GM23338 (cell line): ENCODE measurements around the gene ADGRD1. TPM values are rescaled to one million over a fixed set of nuclear protein-coding genes. Genes with fewer than 3 reads are reported as not detected.

ENCODE experiments used
- ATAC-seq: fragments of 200-7000 bp; cut with Tn5 transposase; 3 replicates; pipeline ENCODE4 v1.9.1; 2020
- DNase-seq: peaks from one replicate; pipeline ENCODE4 v3.0.0-alpha.2; 2015; ENCODE audit warnings: low spot score
- H2AFZ ChIP-seq: fragments of 200-600 bp; sonication (generic); 2 replicates; pipeline ENCODE4 v1.8.0; 2016; ENCODE audit warnings: antibody characterized with exemption, mild to moderate bottlenecking, moderate library complexity
- H3F3A ChIP-seq: fragments of 200-600 bp; sonication (generic); replicated peaks from 2 replicates; pipeline ENCODE4 v1.8.0; 2017; ENCODE audit warnings: antibody characterized with exemption, mixed run types, low read depth
- H3K27ac ChIP-seq: fragments of 200-600 bp; sonication (generic); 2 replicates; pipeline ENCODE4 v1.6.1; 2016; ENCODE audit warnings: low read depth
- H3K27me3 ChIP-seq: fragments of 200-600 bp; sonication (generic); 2 replicates; pipeline ENCODE4 v1.8.0; 2016; ENCODE audit warnings: mild to moderate bottlenecking, mixed run types, moderate library complexity; ENCODE audit not compliant: insufficient read depth
- H3K36me3 ChIP-seq: fragments of 200-600 bp; sonication (generic); 2 replicates; pipeline ENCODE4 v1.8.0; 2016; ENCODE audit warnings: mild to moderate bottlenecking; ENCODE audit not compliant: insufficient read depth
- H3K4me1 ChIP-seq: fragments of 200-600 bp; sonication (generic); 2 replicates; pipeline ENCODE4 v1.8.0; 2016; ENCODE audit warnings: mild to moderate bottlenecking, moderate library complexity; ENCODE audit not compliant: insufficient read depth
- H3K4me2 ChIP-seq: fragments of 200-600 bp; sonication (generic); 2 replicates; pipeline ENCODE4 v1.7.1; 2017; ENCODE audit warnings: mixed run types
- H3K4me3 ChIP-seq: fragments of 200-600 bp; sonication (generic); 2 replicates; pipeline ENCODE4 v1.6.1; 2016; ENCODE audit warnings: mixed run types
- H3K79me2 ChIP-seq: fragments of 200-600 bp; sonication (generic); replicated peaks from 2 replicates; pipeline ENCODE4 v1.8.0; 2017; ENCODE audit warnings: mild to moderate bottlenecking; ENCODE audit not compliant: insufficient read depth
- H3K9me2 ChIP-seq: fragments of 200-600 bp; sonication (generic); 2 replicates; pipeline ENCODE4 v1.8.0; 2017; ENCODE audit not compliant: insufficient read depth
- H4K20me1 ChIP-seq: fragments of 200-600 bp; sonication (generic); replicated peaks from 2 replicates; pipeline ENCODE4 v1.8.0; 2017; ENCODE audit warnings: mild to moderate bottlenecking; ENCODE audit not compliant: insufficient read depth
- H3K27ac Mint-ChIP-seq: 2 replicates; pipeline ENCODE4 v1.8.0; 2020; ENCODE audit warnings: inconsistent platforms, mild to moderate bottlenecking, moderate library complexity, mixed read lengths
- H3K27me3 Mint-ChIP-seq: 3 replicates; pipeline ENCODE4 v1.8.0; 2022; ENCODE audit warnings: low read depth, mild to moderate bottlenecking, moderate library complexity, mixed read lengths, inconsistent platforms; ENCODE audit not compliant: insufficient read depth, poor library complexity
- H3K36me3 Mint-ChIP-seq: 3 replicates; pipeline ENCODE4 v1.8.0; 2021; ENCODE audit warnings: low read depth, mild to moderate bottlenecking, inconsistent platforms, moderate library complexity, mixed read lengths
- H3K4me1 Mint-ChIP-seq: 3 replicates; pipeline ENCODE4 v1.8.0; 2020; ENCODE audit warnings: mild to moderate bottlenecking, inconsistent platforms, mixed read lengths
- H3K4me3 Mint-ChIP-seq: 3 replicates; pipeline ENCODE4 v1.8.0; 2021; ENCODE audit warnings: moderate library complexity, mild to moderate bottlenecking, inconsistent platforms, mixed read lengths
- H3K9me3 Mint-ChIP-seq: 3 replicates; pipeline ENCODE4 v1.8.0; 2020; ENCODE audit warnings: moderate library complexity, mild to moderate bottlenecking, inconsistent platforms, mixed read lengths
- EZH2 ChIP-seq: fragments of 200-600 bp; sonication (generic); IDR thresholded peaks from one replicate; pipeline ENCODE4 v1.8.0; 2017; ENCODE audit warnings: antibody characterized with exemption, mild to moderate bottlenecking, low read depth; ENCODE audit not compliant: unreplicated experiment
- ZNF114 ChIP-seq: fragments of 250-450 bp; sonication (Bioruptor Pico); IDR thresholded peaks from 2 replicates; pipeline ENCODE4 v1.5.0; 2020; ENCODE audit warnings: mild to moderate bottlenecking, moderate library complexity
- ZNF331 ChIP-seq: fragments of 250-450 bp; sonication (Bioruptor Pico); IDR thresholded peaks from 2 replicates; pipeline ENCODE4 v1.5.0; 2020; ENCODE audit warnings: low read depth, mild to moderate bottlenecking, moderate library complexity
- polyA plus RNA-seq: library from polyadenylated mRNA; unstranded; fragments of >200 nt; fragmentation: Nextera tagmentation; extraction: Ambion mirVana; gene quantifications from 2 replicates; pipeline ENCODE4 v1.2.1, GENCODE V29; 2016
- total RNA-seq: library from RNA; depleted of rRNA; stranded (reverse); fragments of >200 nt; shearing (Covaris generic); gene quantifications from 2 replicates; pipeline ENCODE4 v1.2.3, GENCODE V29; 2014
- TF ChIP-seq, protein P1 (sequence below): fragments of 250-450 bp; sonication (Bioruptor Pico); IDR thresholded peaks from 2 replicates; pipeline ENCODE4 v1.5.0; 2020; ENCODE audit warnings: mild to moderate bottlenecking, moderate library complexity
- TF ChIP-seq, protein P2 (sequence below): IDR thresholded peaks from one replicate; pipeline ENCODE4 v1.6.1; 2018; ENCODE audit warnings: antibody characterized with exemption; ENCODE audit not compliant: unreplicated experiment
- TF ChIP-seq, protein P3 (sequence below): IDR thresholded peaks from 2 replicates; pipeline ENCODE4 v1.6.1; 2016; ENCODE audit warnings: antibody characterized with exemption

ADGRD1 gene
- total and polyA plus RNA-seq, 2 experiments from 2014 or later = 1.4 TPM; not detected in 1

DNA sequence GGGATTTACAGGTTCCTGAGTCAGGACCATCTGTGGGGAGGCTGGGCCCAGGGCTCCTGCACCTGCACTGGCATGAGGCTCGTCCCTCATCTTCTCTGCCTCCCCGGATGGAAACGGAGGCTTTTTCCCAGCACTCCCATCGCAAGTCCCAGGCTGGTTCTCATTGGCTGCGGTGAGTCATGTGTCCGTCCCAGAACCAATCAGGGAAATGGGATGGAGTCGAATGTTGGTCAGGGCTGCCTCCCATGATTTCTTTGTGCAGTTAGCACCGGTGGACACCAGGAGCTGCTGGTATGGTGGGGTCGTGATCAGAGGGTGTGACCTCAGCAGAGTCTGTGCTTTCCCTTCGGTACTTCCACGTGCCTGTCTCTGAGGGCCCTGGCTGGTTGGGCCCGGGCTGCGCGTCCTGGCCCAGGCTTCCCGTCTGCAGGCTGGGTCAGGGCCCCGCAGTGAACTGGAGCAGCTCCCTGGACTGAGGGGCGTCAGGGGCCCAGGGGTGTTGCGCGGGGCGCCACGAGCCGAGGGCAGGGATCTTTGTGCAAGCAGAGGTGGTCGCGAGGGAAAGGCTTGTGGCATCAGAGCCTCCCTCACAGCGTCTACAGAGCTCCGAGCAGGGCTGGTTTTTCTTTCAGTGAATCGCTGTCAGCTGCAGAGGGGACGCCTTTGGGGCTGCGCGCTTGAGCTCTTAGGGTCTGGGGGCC, 168.1 kb downstream of the ADGRD1 start (continued):
- TF ChIP-seq, protein P1, sequence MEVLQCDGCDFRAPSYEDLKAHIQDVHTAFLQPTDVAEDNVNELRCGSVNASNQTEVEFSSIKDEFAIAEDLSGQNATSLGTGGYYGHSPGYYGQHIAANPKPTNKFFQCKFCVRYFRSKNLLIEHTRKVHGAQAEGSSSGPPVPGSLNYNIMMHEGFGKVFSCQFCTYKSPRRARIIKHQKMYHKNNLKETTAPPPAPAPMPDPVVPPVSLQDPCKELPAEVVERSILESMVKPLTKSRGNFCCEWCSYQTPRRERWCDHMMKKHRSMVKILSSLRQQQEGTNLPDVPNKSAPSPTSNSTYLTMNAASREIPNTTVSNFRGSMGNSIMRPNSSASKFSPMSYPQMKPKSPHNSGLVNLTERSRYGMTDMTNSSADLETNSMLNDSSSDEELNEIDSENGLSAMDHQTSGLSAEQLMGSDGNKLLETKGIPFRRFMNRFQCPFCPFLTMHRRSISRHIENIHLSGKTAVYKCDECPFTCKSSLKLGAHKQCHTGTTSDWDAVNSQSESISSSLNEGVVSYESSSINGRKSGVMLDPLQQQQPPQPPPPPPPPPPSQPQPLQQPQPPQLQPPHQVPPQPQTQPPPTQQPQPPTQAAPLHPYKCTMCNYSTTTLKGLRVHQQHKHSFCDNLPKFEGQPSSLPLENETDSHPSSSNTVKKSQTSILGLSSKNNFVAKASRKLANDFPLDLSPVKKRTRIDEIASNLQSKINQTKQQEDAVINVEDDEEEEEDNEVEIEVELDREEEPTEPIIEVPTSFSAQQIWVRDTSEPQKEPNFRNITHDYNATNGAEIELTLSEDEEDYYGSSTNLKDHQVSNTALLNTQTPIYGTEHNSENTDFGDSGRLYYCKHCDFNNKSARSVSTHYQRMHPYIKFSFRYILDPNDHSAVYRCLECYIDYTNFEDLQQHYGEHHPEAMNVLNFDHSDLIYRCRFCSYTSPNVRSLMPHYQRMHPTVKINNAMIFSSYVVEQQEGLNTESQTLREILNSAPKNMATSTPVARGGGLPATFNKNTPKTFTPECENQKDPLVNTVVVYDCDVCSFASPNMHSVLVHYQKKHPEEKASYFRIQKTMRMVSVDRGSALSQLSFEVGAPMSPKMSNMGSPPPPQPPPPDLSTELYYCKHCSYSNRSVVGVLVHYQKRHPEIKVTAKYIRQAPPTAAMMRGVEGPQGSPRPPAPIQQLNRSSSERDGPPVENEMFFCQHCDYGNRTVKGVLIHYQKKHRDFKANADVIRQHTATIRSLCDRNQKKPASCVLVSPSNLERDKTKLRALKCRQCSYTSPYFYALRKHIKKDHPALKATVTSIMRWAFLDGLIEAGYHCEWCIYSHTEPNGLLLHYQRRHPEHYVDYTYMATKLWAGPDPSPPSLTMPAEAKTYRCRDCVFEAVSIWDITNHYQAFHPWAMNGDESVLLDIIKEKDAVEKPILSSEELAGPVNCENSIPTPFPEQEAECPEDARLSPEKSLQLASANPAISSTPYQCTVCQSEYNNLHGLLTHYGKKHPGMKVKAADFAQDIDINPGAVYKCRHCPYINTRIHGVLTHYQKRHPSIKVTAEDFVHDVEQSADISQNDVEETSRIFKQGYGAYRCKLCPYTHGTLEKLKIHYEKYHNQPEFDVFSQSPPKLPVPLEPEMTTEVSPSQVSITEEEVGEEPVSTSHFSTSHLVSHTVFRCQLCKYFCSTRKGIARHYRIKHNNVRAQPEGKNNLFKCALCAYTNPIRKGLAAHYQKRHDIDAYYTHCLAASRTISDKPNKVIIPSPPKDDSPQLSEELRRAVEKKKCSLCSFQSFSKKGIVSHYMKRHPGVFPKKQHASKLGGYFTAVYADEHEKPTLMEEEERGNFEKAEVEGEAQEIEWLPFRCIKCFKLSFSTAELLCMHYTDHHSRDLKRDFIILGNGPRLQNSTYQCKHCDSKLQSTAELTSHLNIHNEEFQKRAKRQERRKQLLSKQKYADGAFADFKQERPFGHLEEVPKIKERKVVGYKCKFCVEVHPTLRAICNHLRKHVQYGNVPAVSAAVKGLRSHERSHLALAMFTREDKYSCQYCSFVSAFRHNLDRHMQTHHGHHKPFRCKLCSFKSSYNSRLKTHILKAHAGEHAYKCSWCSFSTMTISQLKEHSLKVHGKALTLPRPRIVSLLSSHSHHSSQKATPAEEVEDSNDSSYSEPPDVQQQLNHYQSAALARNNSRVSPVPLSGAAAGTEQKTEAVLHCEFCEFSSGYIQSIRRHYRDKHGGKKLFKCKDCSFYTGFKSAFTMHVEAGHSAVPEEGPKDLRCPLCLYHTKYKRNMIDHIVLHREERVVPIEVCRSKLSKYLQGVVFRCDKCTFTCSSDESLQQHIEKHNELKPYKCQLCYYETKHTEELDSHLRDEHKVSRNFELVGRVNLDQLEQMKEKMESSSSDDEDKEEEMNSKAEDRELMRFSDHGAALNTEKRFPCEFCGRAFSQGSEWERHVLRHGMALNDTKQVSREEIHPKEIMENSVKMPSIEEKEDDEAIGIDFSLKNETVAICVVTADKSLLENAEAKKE (CRISPR knock-in tag) = no peak
- TF ChIP-seq EZH2 (no peak), ZNF331 (CRISPR knock-in tag) (no peak)
- TF ChIP-seq, protein P2, sequence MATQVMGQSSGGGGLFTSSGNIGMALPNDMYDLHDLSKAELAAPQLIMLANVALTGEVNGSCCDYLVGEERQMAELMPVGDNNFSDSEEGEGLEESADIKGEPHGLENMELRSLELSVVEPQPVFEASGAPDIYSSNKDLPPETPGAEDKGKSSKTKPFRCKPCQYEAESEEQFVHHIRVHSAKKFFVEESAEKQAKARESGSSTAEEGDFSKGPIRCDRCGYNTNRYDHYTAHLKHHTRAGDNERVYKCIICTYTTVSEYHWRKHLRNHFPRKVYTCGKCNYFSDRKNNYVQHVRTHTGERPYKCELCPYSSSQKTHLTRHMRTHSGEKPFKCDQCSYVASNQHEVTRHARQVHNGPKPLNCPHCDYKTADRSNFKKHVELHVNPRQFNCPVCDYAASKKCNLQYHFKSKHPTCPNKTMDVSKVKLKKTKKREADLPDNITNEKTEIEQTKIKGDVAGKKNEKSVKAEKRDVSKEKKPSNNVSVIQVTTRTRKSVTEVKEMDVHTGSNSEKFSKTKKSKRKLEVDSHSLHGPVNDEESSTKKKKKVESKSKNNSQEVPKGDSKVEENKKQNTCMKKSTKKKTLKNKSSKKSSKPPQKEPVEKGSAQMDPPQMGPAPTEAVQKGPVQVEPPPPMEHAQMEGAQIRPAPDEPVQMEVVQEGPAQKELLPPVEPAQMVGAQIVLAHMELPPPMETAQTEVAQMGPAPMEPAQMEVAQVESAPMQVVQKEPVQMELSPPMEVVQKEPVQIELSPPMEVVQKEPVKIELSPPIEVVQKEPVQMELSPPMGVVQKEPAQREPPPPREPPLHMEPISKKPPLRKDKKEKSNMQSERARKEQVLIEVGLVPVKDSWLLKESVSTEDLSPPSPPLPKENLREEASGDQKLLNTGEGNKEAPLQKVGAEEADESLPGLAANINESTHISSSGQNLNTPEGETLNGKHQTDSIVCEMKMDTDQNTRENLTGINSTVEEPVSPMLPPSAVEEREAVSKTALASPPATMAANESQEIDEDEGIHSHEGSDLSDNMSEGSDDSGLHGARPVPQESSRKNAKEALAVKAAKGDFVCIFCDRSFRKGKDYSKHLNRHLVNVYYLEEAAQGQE = no peak

DNA sequence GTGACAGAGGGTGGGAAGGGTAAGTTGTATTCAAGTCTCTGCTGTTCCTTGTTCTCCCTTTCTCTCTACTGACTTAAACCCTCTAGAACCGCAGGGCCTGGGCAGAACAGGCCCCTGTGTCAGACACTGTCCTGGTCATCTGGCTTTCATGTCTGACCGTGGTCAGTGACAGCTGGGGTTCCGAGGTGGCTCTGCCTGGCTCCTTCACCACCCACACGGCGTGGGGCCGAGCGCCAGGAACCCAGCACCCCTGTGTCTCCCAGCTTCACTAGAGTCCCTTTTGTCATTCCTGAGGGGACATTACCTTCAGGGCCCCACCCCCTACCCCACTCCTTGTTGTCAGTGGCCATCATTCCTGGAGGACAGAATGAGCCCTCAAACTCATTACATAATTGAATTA, 168.9 kb downstream of the ADGRD1 start:
- Histone ChIP-seq H3K9me2 (no peaks in the 10 kb centered on the region; the same call in 1 of the 2 replicates), H3K27me3 (no peaks in the 10 kb centered on the region), H4K20me1 (no peaks in the 10 kb centered on the region), H3K4me2 (no peak overlapping the region), H3K4me1 (no peaks in the 10 kb centered on the region), H3K4me3 (no peak overlapping the region), H3K36me3 (no peaks in the 10 kb centered on the region), H3K79me2 (no peaks in the 10 kb centered on the region), H3F3A (no peaks in the 10 kb centered on the region), H3K27ac (no peak overlapping the region), H2AFZ (no peak overlapping the region)
- no peaks in the 10 kb centered on the region for H3K36me3 Mint-ChIP-seq
- no peak overlapping the region for H3K27ac Mint-ChIP-seq
- no peaks in the 10 kb centered on the region for H3K9me3 Mint-ChIP-seq
- DNase-seq (no peak), ATAC-seq (no peak)
- no peak overlapping the region for H3K4me3 Mint-ChIP-seq
- H3K27me3 Mint-ChIP-seq = peaks cover 5% of the 10 kb centered on the region
- no peaks in the 10 kb centered on the region for H3K4me1 Mint-ChIP-seq
- TF ChIP-seq, protein P3, sequence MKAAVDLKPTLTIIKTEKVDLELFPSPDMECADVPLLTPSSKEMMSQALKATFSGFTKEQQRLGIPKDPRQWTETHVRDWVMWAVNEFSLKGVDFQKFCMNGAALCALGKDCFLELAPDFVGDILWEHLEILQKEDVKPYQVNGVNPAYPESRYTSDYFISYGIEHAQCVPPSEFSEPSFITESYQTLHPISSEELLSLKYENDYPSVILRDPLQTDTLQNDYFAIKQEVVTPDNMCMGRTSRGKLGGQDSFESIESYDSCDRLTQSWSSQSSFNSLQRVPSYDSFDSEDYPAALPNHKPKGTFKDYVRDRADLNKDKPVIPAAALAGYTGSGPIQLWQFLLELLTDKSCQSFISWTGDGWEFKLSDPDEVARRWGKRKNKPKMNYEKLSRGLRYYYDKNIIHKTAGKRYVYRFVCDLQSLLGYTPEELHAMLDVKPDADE = no peak
- TF ChIP-seq EZH2 = no peak
- no peak for TF ChIP-seq ZNF114 (CRISPR knock-in tag)
- TF ChIP-seq ZNF331 (CRISPR knock-in tag) = no peak
- TF ChIP-seq, protein P2 = no peak
